Adrenal gland (tissue), 12 donors: ENCODE data around the gene UQCRC1. TPM values are rescaled to one million over a fixed set of nuclear protein-coding genes. Genes with fewer than 3 reads are reported as not detected.

Experiments used
- DNase-seq, 7 donors: peaks; one replicate each; pipeline ENCODE4 v3.0.0-alpha.2; 2019 to 2020
- H3K27ac ChIP-seq, 5 donors: fragments of 200-600 bp; sonication (generic) in 4 of 5; 1 replicate in 3 of 5; 2 replicates in 2 of 5; pipeline versions ENCODE4 v1.5.1 to v1.8.0; 2016 to 2020; ENCODE audit warnings: mild to moderate bottlenecking in 1 of 5
- H3K27me3 ChIP-seq: fragments of 200-600 bp; 2 replicates; pipeline ENCODE4 v1.8.0; 2021
- H3K36me3 ChIP-seq, 2 donors: fragments of 200-600 bp; replicated peaks in 1 of 2; 1 replicate in 1 of 2; 2 replicates in 1 of 2; pipeline versions ENCODE4 v1.5.1 to v1.8.0; 2018 to 2022
- H3K4me1 ChIP-seq, 2 donors: fragments of 200-600 bp; replicated peaks in 1 of 2; 1 replicate in 1 of 2; 2 replicates in 1 of 2; pipeline versions ENCODE4 v1.5.1 to v1.8.0; 2018 to 2021
- H3K4me3 ChIP-seq, 4 donors: fragments of 200-600 bp; sonication (generic) in 3 of 4; one replicate each; pipeline ENCODE4 v1.5.1; 2016 to 2018
- H3K9me3 ChIP-seq, 3 donors: fragments of 200-600 bp; sonication (generic) in 1 of 3; replicated peaks in 1 of 3; 1 replicate in 2 of 3; 2 replicates in 1 of 3; pipeline versions ENCODE4 v1.5.1 to v1.8.0; 2016 to 2021
- CTCF ChIP-seq, 6 experiments: fragments of 450-650 bp in 4 of 6; fragments of 200-600 bp in 2 of 6; sonication (generic) in 1 of 6; IDR thresholded peaks; 1 replicate in 5 of 6; 2 replicates in 1 of 6; pipeline versions ENCODE4 v1.5.1 to v1.8.0; 2016 to 2021; ENCODE audit warnings: antibody characterized with exemption in 6 of 6, mild to moderate bottlenecking in 2 of 6, moderate library complexity in 1 of 6
- POLR2A ChIP-seq, 2 donors: fragments of 450-650 bp; IDR thresholded peaks; one replicate each; pipeline ENCODE4 v1.6.1; 2017; ENCODE audit warnings: antibody characterized with exemption in 2 of 2, mild to moderate bottlenecking in 2 of 2, moderate library complexity in 1 of 2
- WGBS, 4 donors: extraction: QIAGEN DNeasy Blood & Tissue Kit in 2 of 4; methylation state at CpG; one replicate each; pipeline versions ENCODE4 v1.1.5 to v1.1.7; 2013 to 2017; 5-methylcytosine and 5-hydroxymethylcytosine counted together
- intact Hi-C, 2 donors: fragments of 100-400 bp; cut with DNase I; formaldehyde crosslinking; loops; one replicate each; pipeline versions ENCODE4 v1.14.1 to v1.15.0; 2022 to 2023
- polyA plus RNA-seq, 3 donors: library from polyadenylated mRNA; stranded (reverse); fragments of 200-250 nt in 2 of 3; fragments of 350-450 nt in 1 of 3; fragmentation: Illumina TruSeq in 1 of 3; extraction: RNeasy Lipid Tissue Mini Kit (QIAGEN cat#74804) in 1 of 3; gene quantifications; one replicate each; pipeline ENCODE4 v1.2.3, GENCODE V29; 2013 to 2014
- total RNA-seq, 9 donors: library from RNA; depleted of rRNA in 4 of 9; stranded (reverse); fragments of >200 nt in 4 of 9; fragments of 120-200 nt in 1 of 9; fragmentation: NEBNext Ultra II Directional in 1 of 9; extraction: Animal tissue kit (Norgen Biotek cat#: 25700) in 1 of 9; gene quantifications; one replicate each; pipeline versions ENCODE4 v1.1.0 to v1.2.4, GENCODE V29; 2013 to 2023
- donor health status: healthy with polysubstance abuse.
- donor health status: Bipolar disorder and iron deficiency.
- donor health status: DM: yes; HTN: yes; CAD: no.
- donor health status: DM: no; HTN: no; CAD: no.
- donor health status: DM: no; HTN: no; CAD: no.
- donor health status: DM: yes; HTN: yes; CAD: no.

Gene UQCRC1
- total and polyA plus RNA-seq, 12 donors, result 201 to 418 (median 292) TPM

- Histone ChIP-seq H3K4me3 (no peak overlapping the region), H3K27ac (no peak overlapping the region), H3K27me3 (no peaks in the 10 kb centered on the region), H3K9me3 (no peaks in the 10 kb centered on the region), H3K4me1 (peaks cover 13 to 24% of the 10 kb centered on the region in 2 donors), H3K36me3 (peaks cover 0 to 21% of the 10 kb centered on the region in 2 donors)
- no peak for TF ChIP-seq CTCF (IDR thresholded peaks at IDR 0.05)
- TF ChIP-seq POLR2A (IDR thresholded peaks at IDR 0.05), result no peak
- DNase-seq, result no peak
- intact Hi-C loops, result no loop called here
- 95 to 96% (median 95%) methylated on average over 8 to 15 of the region's 15 CpGs for WGBS, 4 donors
Measured at GRCh38 chr3:48633256-48633655, 23.8 kb upstream of the UQCRC1 start.

GRCh38 chr3:48631516-48632448 lies 22.3 kb upstream of the UQCRC1 start:
- Histone ChIP-seq H3K9me3 (no peaks in the 10 kb centered on the region), H3K4me3 (no peak overlapping the region), H3K4me1 (peaks cover 13 to 22% of the 10 kb centered on the region in 2 donors), H3K27ac (no peak overlapping the region), H3K27me3 (no peaks in the 10 kb centered on the region), H3K36me3 (peaks cover 0 to 32% of the 10 kb centered on the region in 2 donors)
- intact Hi-C loops, result no loop called here
- TF ChIP-seq POLR2A (IDR thresholded peaks at IDR 0.05) (no peak), CTCF (IDR thresholded peaks at IDR 0.05) (no peak)
- no peak for DNase-seq
- 87 to 91% (median 88%) methylated on average over 18 to 22 of the region's 22 CpGs for WGBS, 4 donors

- H3K4me3 ChIP-seq, result no peak overlapping the region
- H3K27ac ChIP-seq, result no peak overlapping the region
- TF ChIP-seq CTCF (IDR thresholded peaks at IDR 0.05), result no peak
- TF ChIP-seq POLR2A (IDR thresholded peaks at IDR 0.05), result no peak
- no peaks in the 10 kb centered on the region for H3K27me3 ChIP-seq
- H3K36me3 ChIP-seq, result peaks cover 0 to 38% of the 10 kb centered on the region in 2 donors
- no peaks in the 10 kb centered on the region for H3K9me3 ChIP-seq
- H3K4me1 ChIP-seq, result peaks cover 7 to 12% of the 10 kb centered on the region in 2 donors
- intact Hi-C loops, result no loop called here
- 87 to 94% (median 90%) methylated on average over 6 to 12 of the region's 12 CpGs for WGBS, 4 donors
- no peak for DNase-seq
Measured at GRCh38 chr3:48630833-48631232, 21.4 kb upstream of the UQCRC1 start.

- peaks cover 5 to 10% of the 10 kb centered on the region in 2 donors for H3K4me1 ChIP-seq
- intact Hi-C loops, result no loop called here
- no peaks in the 10 kb centered on the region for H3K9me3 ChIP-seq
- no peak overlapping the region for H3K27ac ChIP-seq
- TF ChIP-seq POLR2A (IDR thresholded peaks at IDR 0.05), result no peak
- no peak for TF ChIP-seq CTCF (IDR thresholded peaks at IDR 0.05)
- no peak overlapping the region for H3K4me3 ChIP-seq
- no peak for DNase-seq
- peaks cover 0 to 41% of the 10 kb centered on the region in 2 donors for H3K36me3 ChIP-seq
- 95 to 100% (median 97%) methylated on average over 3 to 8 of the region's 8 CpGs for WGBS, 4 donors
- no peaks in the 10 kb centered on the region for H3K27me3 ChIP-seq
Measured at GRCh38 chr3:48630407-48630806, 21.0 kb upstream of the UQCRC1 start.
